Progenitor cell of endocrine pancreas (in vitro differentiated cells): ENCODE data around the gene TWIST2. TPM values are rescaled to one million over a fixed set of nuclear protein-coding genes. Genes with fewer than 3 reads are reported as not detected.

Experiments used
- DNase-seq: peaks from one replicate; pipeline ENCODE4 v3.0.0; 2021; ENCODE audit warnings: low spot score; ENCODE audit not compliant: unreplicated experiment
- H3K27ac Mint-ChIP-seq: 2 replicates; pipeline ENCODE4 v1.8.0; 2021; ENCODE audit warnings: mild to moderate bottlenecking, moderate library complexity, mixed read lengths
- H3K27me3 Mint-ChIP-seq: 2 replicates; pipeline ENCODE4 v1.8.0; 2021; ENCODE audit warnings: mixed read lengths
- H3K36me3 Mint-ChIP-seq: 2 replicates; pipeline ENCODE4 v1.8.0; 2022; ENCODE audit warnings: mixed read lengths; ENCODE audit not compliant: insufficient read depth
- H3K4me1 Mint-ChIP-seq: 2 replicates; pipeline ENCODE4 v1.8.0; 2021; ENCODE audit warnings: low read depth, mixed read lengths
- H3K4me3 Mint-ChIP-seq: 2 replicates; pipeline ENCODE4 v1.8.0; 2021; ENCODE audit warnings: low read depth, mild to moderate bottlenecking, moderate library complexity, mixed read lengths
- H3K9me3 Mint-ChIP-seq: 2 replicates; pipeline ENCODE4 v1.8.0; 2021; ENCODE audit warnings: low read depth, mixed read lengths
- total RNA-seq: library from RNA; stranded (reverse); gene quantifications from 2 replicates; pipeline ENCODE4 v1.2.1, GENCODE V29; 2021
- TF ChIP-seq, protein P1 (sequence below): fragments of 200-600 bp; sonication (generic); IDR thresholded peaks from one replicate; pipeline ENCODE4 v1.5.0; 2021; ENCODE audit warnings: antibody characterized with exemption, mild to moderate bottlenecking; ENCODE audit not compliant: unreplicated experiment

Gene TWIST2
- total RNA-seq, 1 donor from 2014 or later: not detected

- Mint-ChIP-seq H3K4me1 (peaks cover 8% of the 10 kb centered on the region), H3K27ac (no peak overlapping the region), H3K27me3 (peaks cover 22% of the 10 kb centered on the region), H3K9me3 (no peaks in the 10 kb centered on the region), H3K4me3 (no peak overlapping the region), H3K36me3 (no peaks in the 10 kb centered on the region)
- TF ChIP-seq, protein P1, sequence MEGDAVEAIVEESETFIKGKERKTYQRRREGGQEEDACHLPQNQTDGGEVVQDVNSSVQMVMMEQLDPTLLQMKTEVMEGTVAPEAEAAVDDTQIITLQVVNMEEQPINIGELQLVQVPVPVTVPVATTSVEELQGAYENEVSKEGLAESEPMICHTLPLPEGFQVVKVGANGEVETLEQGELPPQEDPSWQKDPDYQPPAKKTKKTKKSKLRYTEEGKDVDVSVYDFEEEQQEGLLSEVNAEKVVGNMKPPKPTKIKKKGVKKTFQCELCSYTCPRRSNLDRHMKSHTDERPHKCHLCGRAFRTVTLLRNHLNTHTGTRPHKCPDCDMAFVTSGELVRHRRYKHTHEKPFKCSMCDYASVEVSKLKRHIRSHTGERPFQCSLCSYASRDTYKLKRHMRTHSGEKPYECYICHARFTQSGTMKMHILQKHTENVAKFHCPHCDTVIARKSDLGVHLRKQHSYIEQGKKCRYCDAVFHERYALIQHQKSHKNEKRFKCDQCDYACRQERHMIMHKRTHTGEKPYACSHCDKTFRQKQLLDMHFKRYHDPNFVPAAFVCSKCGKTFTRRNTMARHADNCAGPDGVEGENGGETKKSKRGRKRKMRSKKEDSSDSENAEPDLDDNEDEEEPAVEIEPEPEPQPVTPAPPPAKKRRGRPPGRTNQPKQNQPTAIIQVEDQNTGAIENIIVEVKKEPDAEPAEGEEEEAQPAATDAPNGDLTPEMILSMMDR: no peak
- DNase-seq: no peak
These were observed 73.9 kb downstream of the TWIST2 start for GRCh38 chr2:238921681-238922319.

GRCh38 chr2:238922435-238922834 lies 74.5 kb downstream of the TWIST2 start:
- no peak overlapping the region for H3K4me3 Mint-ChIP-seq
- no peak overlapping the region for H3K27ac Mint-ChIP-seq
- H3K9me3 Mint-ChIP-seq: no peaks in the 10 kb centered on the region
- TF ChIP-seq, protein P1: no peak
- no peak for DNase-seq
- no peaks in the 10 kb centered on the region for H3K36me3 Mint-ChIP-seq
- H3K4me1 Mint-ChIP-seq: peaks cover 8% of the 10 kb centered on the region
- H3K27me3 Mint-ChIP-seq: peaks cover 25% of the 10 kb centered on the region

DNA sequence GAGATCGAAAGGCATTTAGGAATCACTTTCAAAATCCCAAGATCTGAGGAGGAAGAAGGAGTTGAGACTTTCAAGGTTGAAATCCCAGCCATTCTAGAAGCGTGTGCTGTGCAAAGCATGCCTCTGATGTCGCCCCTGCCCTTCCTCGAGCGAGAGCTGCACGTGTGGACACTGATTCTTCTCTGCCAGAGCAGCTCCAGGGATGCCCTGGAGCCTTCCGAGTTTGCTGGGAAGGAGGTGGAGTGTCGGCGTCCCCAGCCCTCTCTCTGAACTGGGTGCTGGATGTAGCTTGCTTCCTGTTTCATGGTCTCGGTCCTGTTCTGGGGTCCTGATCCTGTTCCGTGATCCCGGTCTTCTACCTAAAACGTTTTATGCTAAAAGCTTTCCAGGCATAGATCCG lies 76.1 kb downstream of the TWIST2 start:
- Mint-ChIP-seq H3K36me3 (no peaks in the 10 kb centered on the region), H3K4me3 (no peak overlapping the region), H3K27me3 (peaks cover 19% of the 10 kb centered on the region), H3K4me1 (peaks cover 8% of the 10 kb centered on the region), H3K27ac (no peak overlapping the region), H3K9me3 (no peaks in the 10 kb centered on the region)
- TF ChIP-seq, protein P1: no peak
- no peak for DNase-seq

DNA sequence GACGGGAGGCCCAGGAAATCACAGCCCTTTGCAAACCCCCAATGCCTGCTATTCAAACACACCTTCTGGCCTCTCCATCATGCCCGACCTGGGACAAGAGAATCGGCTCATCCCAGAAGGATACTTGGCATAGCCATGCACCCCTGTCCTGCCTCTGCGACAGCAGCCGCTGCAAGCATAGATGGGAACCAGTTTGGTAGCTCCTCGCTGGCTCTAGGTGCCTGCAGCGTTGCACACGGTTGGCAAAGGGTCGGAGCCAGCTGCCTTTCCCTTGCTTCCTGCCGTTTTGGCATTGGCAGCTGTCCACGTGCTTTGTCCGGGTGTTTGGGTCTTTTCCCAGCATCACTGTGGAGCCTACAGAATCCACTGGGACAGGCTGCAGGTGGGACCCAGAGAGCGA lies 76.9 kb downstream of the TWIST2 start:
- no peaks in the 10 kb centered on the region for H3K36me3 Mint-ChIP-seq
- no peak for DNase-seq
- no peak overlapping the region for H3K4me3 Mint-ChIP-seq
- peaks cover 19% of the 10 kb centered on the region for H3K27me3 Mint-ChIP-seq
- no peak overlapping the region for H3K27ac Mint-ChIP-seq
- TF ChIP-seq, protein P1: no peak
- peaks cover 8% of the 10 kb centered on the region for H3K4me1 Mint-ChIP-seq
- H3K9me3 Mint-ChIP-seq: no peaks in the 10 kb centered on the region

DNA sequence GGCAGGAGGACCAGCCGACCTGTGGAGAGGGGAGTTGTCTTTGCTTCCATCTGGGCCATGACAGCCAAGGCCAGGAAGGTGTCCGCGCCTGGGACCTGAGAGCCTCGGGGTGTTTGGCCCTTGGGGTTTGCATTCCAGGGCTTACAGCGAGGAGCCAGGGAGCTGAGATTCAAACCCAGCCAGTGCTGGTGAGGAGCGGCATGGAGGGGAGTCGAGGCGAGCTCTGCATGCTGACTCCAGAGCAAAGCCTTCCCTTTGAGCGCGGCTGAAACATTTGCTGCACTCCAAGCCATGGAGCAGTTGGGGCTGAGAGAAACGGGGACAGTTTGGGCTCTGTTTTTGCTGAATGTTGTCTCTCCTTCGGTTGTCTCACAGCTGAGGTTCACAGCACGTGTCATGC lies 77.4 kb downstream of the TWIST2 start:
- TF ChIP-seq, protein P1: no peak
- Mint-ChIP-seq H3K4me3 (no peak overlapping the region), H3K36me3 (no peaks in the 10 kb centered on the region), H3K4me1 (peaks cover 8% of the 10 kb centered on the region), H3K27ac (no peak overlapping the region), H3K9me3 (no peaks in the 10 kb centered on the region), H3K27me3 (peaks cover 19% of the 10 kb centered on the region)
- no peak for DNase-seq
